HG03159 (cell line): ENCODE measurements around the gene LRRC8C.

Experiments
- ATAC-seq: cut with Tn5 transposase; IDR thresholded peaks from one replicate; pipeline ENCODE4 v1.9.1; 2021; ENCODE audit warnings: mild to moderate bottlenecking, moderate library complexity; ENCODE audit not compliant: unreplicated experiment

Gene LRRC8C

GRCh38 chr1:89727517-89728312, 94.8 kb downstream of the LRRC8C start:
- no peak for ATAC-seq

GRCh38 chr1:89728381-89728780, 95.5 kb downstream of the LRRC8C start:
- ATAC-seq = no peak

GRCh38 chr1:89732206-89732605, 99.3 kb downstream of the LRRC8C start:
- no peak for ATAC-seq

- no peak for ATAC-seq
Measured at GRCh38 chr1:89732643-89733222, 99.8 kb downstream of the LRRC8C start.

GRCh38 chr1:89733748-89734147, 100.8 kb downstream of the LRRC8C start:
- ATAC-seq = no peak

- ATAC-seq = no peak
Measured at GRCh38 chr1:89734442-89734841, 101.5 kb downstream of the LRRC8C start.

GRCh38 chr1:89735479-89735878, 102.6 kb downstream of the LRRC8C start:
- ATAC-seq = no peak

- ATAC-seq = no peak
Measured at GRCh38 chr1:89736937-89737733, 104.2 kb downstream of the LRRC8C start.

- ATAC-seq = no peak
Measured at GRCh38 chr1:89737985-89738510, 105.1 kb downstream of the LRRC8C start.

- no peak for ATAC-seq
Measured at GRCh38 chr1:89739013-89739843, 106.3 kb downstream of the LRRC8C start.

- no peak for ATAC-seq
Measured at GRCh38 chr1:89739844-89740216, 106.9 kb downstream of the LRRC8C start.

GRCh38 chr1:89743788-89744187, 110.9 kb downstream of the LRRC8C start:
- no peak for ATAC-seq

GRCh38 chr1:89746424-89747149, 113.7 kb downstream of the LRRC8C start:
- no peak for ATAC-seq

GRCh38 chr1:89753761-89754160, 120.8 kb downstream of the LRRC8C start:
- ATAC-seq = no peak

GRCh38 chr1:89754518-89754917, 121.6 kb downstream of the LRRC8C start:
- no peak for ATAC-seq

GRCh38 chr1:89755591-89755990, 122.7 kb downstream of the LRRC8C start:
- ATAC-seq = no peak

- ATAC-seq = peak; percentile 66
Measured at GRCh38 chr1:89757532-89757931, 124.6 kb downstream of the LRRC8C start.

GRCh38 chr1:89758156-89758555, 125.2 kb downstream of the LRRC8C start:
- no peak for ATAC-seq

GRCh38 chr1:89759036-89759435, 126.1 kb downstream of the LRRC8C start:
- ATAC-seq = no peak

GRCh38 chr1:89760496-89760895, 127.6 kb downstream of the LRRC8C start:
- ATAC-seq = no peak
